Neuron (in vitro differentiated cells): ENCODE measurements around the gene SNX8.

Experiments used
- H2AFZ ChIP-seq: one replicate; pipeline ENCODE4 v1.6.1; 2013; ENCODE audit warnings: low read depth, mild to moderate bottlenecking, inconsistent platforms, low read length, moderate library complexity
- H3K27me3 ChIP-seq: one replicate; pipeline ENCODE4 v1.6.1; 2013; ENCODE audit warnings: low read length; ENCODE audit not compliant: insufficient read depth
- H3K36me3 ChIP-seq: one replicate; pipeline ENCODE4 v1.6.1; 2013; ENCODE audit warnings: low read length; ENCODE audit not compliant: insufficient read depth
- H3K4me1 ChIP-seq: one replicate; pipeline ENCODE4 v1.6.1; 2013; ENCODE audit warnings: low read length; ENCODE audit not compliant: insufficient read depth
- H3K4me3 ChIP-seq: 2 replicates; pipeline ENCODE4 v1.5.1; 2013; ENCODE audit warnings: mild to moderate bottlenecking, low read length, moderate library complexity
- H3K9me3 ChIP-seq: one replicate; pipeline ENCODE4 v1.6.1; 2013; ENCODE audit warnings: low read length

Gene SNX8

GRCh38 chr7:2249744-2250323 is 64.4 kb downstream of the SNX8 start:
- Histone ChIP-seq H3K4me1 (no peaks in the 10 kb centered on the region), H3K27me3 (no peaks in the 10 kb centered on the region), H3K4me3 (no peak overlapping the region), H3K36me3 (peaks cover 25% of the 10 kb centered on the region), H2AFZ (no peak overlapping the region), H3K9me3 (no peaks in the 10 kb centered on the region)

- Histone ChIP-seq H2AFZ (no peak overlapping the region), H3K36me3 (peaks cover 20% of the 10 kb centered on the region), H3K9me3 (no peaks in the 10 kb centered on the region), H3K27me3 (no peaks in the 10 kb centered on the region), H3K4me1 (no peaks in the 10 kb centered on the region), H3K4me3 (no peak overlapping the region)
Measured at GRCh38 chr7:2248984-2249694, 65.1 kb downstream of the SNX8 start.

- H3K27me3 ChIP-seq = no peaks in the 10 kb centered on the region
- no peaks in the 10 kb centered on the region for H3K9me3 ChIP-seq
- peaks cover 9% of the 10 kb centered on the region for H3K4me1 ChIP-seq
- no peak overlapping the region for H3K4me3 ChIP-seq
- H2AFZ ChIP-seq = no peak overlapping the region
- peaks cover 14% of the 10 kb centered on the region for H3K36me3 ChIP-seq
Measured at GRCh38 chr7:2247141-2247995, 66.9 kb downstream of the SNX8 start.

GRCh38 chr7:2245883-2246675 is 68.2 kb downstream of the SNX8 start:
- no peak overlapping the region for H2AFZ ChIP-seq
- H3K4me3 ChIP-seq = no peak overlapping the region
- peaks cover 6% of the 10 kb centered on the region for H3K36me3 ChIP-seq
- H3K9me3 ChIP-seq = no peaks in the 10 kb centered on the region
- H3K4me1 ChIP-seq = peaks cover 15% of the 10 kb centered on the region
- no peaks in the 10 kb centered on the region for H3K27me3 ChIP-seq

- Histone ChIP-seq H2AFZ (no peak overlapping the region), H3K4me3 (no peak overlapping the region), H3K36me3 (peaks cover 7% of the 10 kb centered on the region), H3K27me3 (no peaks in the 10 kb centered on the region), H3K4me1 (peaks cover 15% of the 10 kb centered on the region), H3K9me3 (no peaks in the 10 kb centered on the region)
Measured at GRCh38 chr7:2244404-2244995, 69.7 kb downstream of the SNX8 start.

- Histone ChIP-seq H3K4me3 (peak overlapping the region; percentile 65), H3K27me3 (no peaks in the 10 kb centered on the region), H3K4me1 (peaks cover 15% of the 10 kb centered on the region), H2AFZ (no peak overlapping the region), H3K9me3 (no peaks in the 10 kb centered on the region), H3K36me3 (peaks cover 15% of the 10 kb centered on the region)
Measured at GRCh38 chr7:2243458-2243857, 70.8 kb downstream of the SNX8 start.

- Histone ChIP-seq H2AFZ (peak overlapping the region; percentile 44), H3K4me3 (peak overlapping the region; percentile 65), H3K36me3 (peaks cover 21% of the 10 kb centered on the region), H3K4me1 (peaks cover 15% of the 10 kb centered on the region), H3K9me3 (no peaks in the 10 kb centered on the region), H3K27me3 (no peaks in the 10 kb centered on the region)
Measured at GRCh38 chr7:2242541-2243429, 71.5 kb downstream of the SNX8 start.

GRCh38 chr7:2241580-2242540 is 72.4 kb downstream of the SNX8 start, which contains the start of the genes MRM2 and NUDT1:
MRM2 (minus strand) TSS chr7:2242205; CDS start chr7:2242169, 36 bp downstream.
NUDT1 (plus strand) TSS chr7:2242226; CDS start chr7:2244575, 2,349 bp downstream.
- peaks cover 15% of the 10 kb centered on the region for H3K4me1 ChIP-seq
- H3K4me3 ChIP-seq = peak within 1 kb of the TSS; percentile 65
- peaks cover 28% of the 10 kb centered on the region for H3K36me3 ChIP-seq
- no peaks in the 10 kb centered on the region for H3K9me3 ChIP-seq
- peak within 1 kb of the TSS; percentile 44 for H2AFZ ChIP-seq
- no peaks in the 10 kb centered on the region for H3K27me3 ChIP-seq

- Histone ChIP-seq H3K4me3 (no peak overlapping the region), H3K4me1 (peaks cover 15% of the 10 kb centered on the region), H3K27me3 (no peaks in the 10 kb centered on the region), H3K9me3 (no peaks in the 10 kb centered on the region), H2AFZ (no peak overlapping the region), H3K36me3 (peaks cover 46% of the 10 kb centered on the region)
Measured at GRCh38 chr7:2239242-2239641, 75.0 kb downstream of the SNX8 start.

GRCh38 chr7:2237109-2237602 is 77.1 kb downstream of the SNX8 start:
- Histone ChIP-seq H3K27me3 (no peaks in the 10 kb centered on the region), H2AFZ (no peak overlapping the region), H3K4me1 (peaks cover 10% of the 10 kb centered on the region), H3K36me3 (peaks cover 47% of the 10 kb centered on the region), H3K9me3 (no peaks in the 10 kb centered on the region), H3K4me3 (no peak overlapping the region)

- no peaks in the 10 kb centered on the region for H3K9me3 ChIP-seq
- peaks cover 14% of the 10 kb centered on the region for H3K4me1 ChIP-seq
- no peak overlapping the region for H2AFZ ChIP-seq
- peaks cover 54% of the 10 kb centered on the region for H3K36me3 ChIP-seq
- no peaks in the 10 kb centered on the region for H3K27me3 ChIP-seq
- no peak overlapping the region for H3K4me3 ChIP-seq
Measured at GRCh38 chr7:2233926-2234325, 80.3 kb downstream of the SNX8 start.
